Sciatic nerve (tissue), 2 donors: ENCODE measurements around the gene CCDC148. TPM values are rescaled to one million over a fixed set of nuclear protein-coding genes. Genes with fewer than 3 reads are reported as not detected.
"Not testable (repeated sequence)": the region's sequence is repeated elsewhere in the genome, so short reads cannot be mapped to it uniquely, and the experiment has no call there.

ENCODE experiments used
- ATAC-seq: fragments of 200-7000 bp; cut with Tn5 transposase; one replicate; pipeline ENCODE4 v1.9.1; 2020; ENCODE audit warnings: mild to moderate bottlenecking, moderate library complexity
- DNase-seq: peaks from one replicate; pipeline ENCODE4 v3.0.0-alpha.2; 2020; ENCODE audit warnings: low spot score
- intact Hi-C: fragments of 100-400 bp; cut with DNase I; formaldehyde crosslinking; loops from one replicate; pipeline ENCODE4 v1.14.2; 2022
- total RNA-seq: library from RNA; stranded (reverse); fragmentation: NEBNext Ultra II Directional; extraction: Animal tissue kit (Norgen Biotek cat#: 25700); gene quantifications from one replicate; pipeline ENCODE4 v1.2.1, GENCODE V29; 2021
- donor health status: DM: no; HTN: no; CAD: no.
- donor health status: DM: no; HTN: no; CAD: no.

Gene CCDC148
- total RNA-seq, 1 donor from 2014 or later: 2.9 TPM

GRCh38 chr2:158391361-158391760 is 65.2 kb downstream of the CCDC148 start:
- no peak for ATAC-seq
- intact Hi-C loops: no loop called here
- DNase-seq: no peak

- ATAC-seq: no peak
Observed at GRCh38 chr2:158388159-158388558, 68.4 kb downstream of the CCDC148 start.

GRCh38 chr2:158385646-158386045 is 70.9 kb downstream of the CCDC148 start:
- intact Hi-C loops: no loop called here
- no peak for ATAC-seq
- DNase-seq: no peak

More at GRCh38 chr2:158388159-158388558, 68.4 kb downstream of the CCDC148 start:
- no peak for DNase-seq
- intact Hi-C loops: no loop called here

DNA sequence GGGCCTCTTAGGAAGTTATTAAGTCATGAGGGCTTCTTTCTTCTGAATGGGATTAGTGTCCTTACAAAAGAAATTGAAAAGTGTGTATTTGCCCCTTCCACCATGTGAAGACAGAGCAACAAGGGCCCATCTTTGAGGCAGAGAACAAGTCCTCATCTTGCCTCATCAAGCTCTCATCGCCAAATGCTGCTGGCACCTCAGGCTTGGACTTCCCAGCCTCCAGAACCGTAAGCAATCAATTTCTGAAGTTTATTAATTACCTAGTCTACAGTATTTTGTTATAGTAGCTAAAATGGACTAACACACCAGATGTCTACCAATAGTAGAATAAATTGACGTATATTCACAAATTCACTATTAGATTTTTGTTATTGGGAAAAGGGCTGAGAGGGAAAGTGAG is 74.6 kb downstream of the CCDC148 start:
- DNase-seq (no peak), ATAC-seq (no peak)
- intact Hi-C loops: no loop called here

- ATAC-seq (no peak), DNase-seq (no peak)
- intact Hi-C loops: no loop called here
Observed at GRCh38 chr2:158381205-158381604, 75.3 kb downstream of the CCDC148 start.

DNA sequence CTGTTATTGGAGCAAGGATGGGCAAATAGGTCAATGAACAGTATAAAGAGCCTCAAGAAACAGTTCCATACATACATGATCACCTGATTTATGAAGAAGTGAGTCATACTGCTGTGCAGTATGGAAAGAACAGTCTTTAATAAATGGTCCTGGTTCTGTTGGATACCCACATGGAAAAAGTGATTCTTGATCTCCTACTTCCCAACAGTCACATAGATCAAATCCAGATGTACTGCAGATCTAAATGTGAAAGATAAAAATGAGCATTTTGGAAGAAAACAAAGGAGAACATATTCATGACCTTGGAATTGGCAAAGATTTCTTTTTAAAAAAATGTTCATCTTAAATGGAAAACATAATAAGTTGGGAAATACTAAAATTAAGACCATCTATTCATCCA is 75.8 kb downstream of the CCDC148 start:
- ATAC-seq (no peak), DNase-seq (no peak)
- intact Hi-C loops: no loop called here

DNA sequence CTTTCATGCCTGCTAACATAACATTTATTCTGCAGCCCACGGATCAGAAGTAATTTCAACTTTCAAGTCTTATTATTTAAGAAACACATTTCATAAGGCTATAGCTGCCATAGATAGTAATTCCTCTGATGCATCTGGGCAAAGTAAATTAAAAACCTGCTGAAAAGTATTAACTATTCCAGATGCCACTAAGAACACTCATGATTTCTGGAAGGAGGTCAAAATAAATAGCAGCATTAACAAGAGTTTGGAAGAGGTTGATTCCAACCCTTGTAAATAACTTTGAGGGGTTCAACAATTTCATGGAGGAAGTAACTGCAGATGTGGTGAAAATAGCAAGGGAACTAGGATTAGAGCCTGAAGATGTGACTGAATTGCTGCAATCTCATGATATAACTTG is 77.6 kb downstream of the CCDC148 start:
- no peak for ATAC-seq
- intact Hi-C loops: no loop called here
- DNase-seq: no peak

GRCh38 chr2:158366342-158366741 is 90.2 kb downstream of the CCDC148 start:
- DNase-seq (no peak), ATAC-seq (no peak)
- intact Hi-C loops: no loop called here

DNA sequence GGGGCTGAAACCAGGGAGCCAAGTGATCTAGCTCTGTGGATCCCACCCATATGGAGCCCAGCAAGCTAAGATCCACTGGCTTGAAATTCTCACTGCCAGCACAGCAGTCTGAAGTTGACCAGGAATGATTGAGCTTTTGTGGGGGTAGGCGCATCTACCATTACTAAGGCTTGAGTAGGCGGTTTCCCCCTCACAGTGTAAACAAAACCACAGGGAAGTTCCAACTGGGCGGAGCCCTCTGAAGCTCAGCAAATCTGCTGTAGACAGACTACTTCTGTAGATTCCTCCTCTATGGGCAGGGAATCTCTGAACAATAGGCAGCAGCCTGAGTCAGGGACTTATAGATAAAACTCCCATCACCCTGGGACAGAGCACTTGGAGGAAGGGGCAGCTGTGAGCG is 96.7 kb downstream of the CCDC148 start:
- ATAC-seq: no peak
- DNase-seq: no peak
- intact Hi-C loops: no loop called here

GRCh38 chr2:158357699-158358098 is 98.9 kb downstream of the CCDC148 start:
- ATAC-seq: no peak
- intact Hi-C loops: no loop called here
- no peak for DNase-seq

- ATAC-seq (no peak), DNase-seq (no peak)
- intact Hi-C loops: no loop called here
Observed at GRCh38 chr2:158357122-158357521, 99.4 kb downstream of the CCDC148 start.

DNA sequence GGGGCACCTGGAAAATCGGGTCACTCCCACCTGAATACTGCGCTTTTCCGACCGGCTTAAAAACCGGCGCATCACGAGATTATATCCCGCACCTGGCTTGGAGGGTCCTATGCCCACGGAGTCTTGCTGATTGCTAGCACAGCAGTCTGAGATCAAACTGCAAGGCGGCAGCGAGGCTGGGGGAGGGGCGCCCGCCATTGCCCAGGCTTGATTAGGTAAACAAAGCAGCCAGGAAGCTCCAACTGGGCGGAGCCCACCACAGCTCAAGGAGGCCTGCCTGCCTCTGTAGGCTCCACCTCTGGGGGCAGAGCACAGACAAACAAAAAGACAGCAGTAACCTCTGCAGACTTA is 105.1 kb downstream of the CCDC148 start:
- ATAC-seq, intact Hi-C loops, DNase-seq: not testable (repeated sequence)

DNA sequence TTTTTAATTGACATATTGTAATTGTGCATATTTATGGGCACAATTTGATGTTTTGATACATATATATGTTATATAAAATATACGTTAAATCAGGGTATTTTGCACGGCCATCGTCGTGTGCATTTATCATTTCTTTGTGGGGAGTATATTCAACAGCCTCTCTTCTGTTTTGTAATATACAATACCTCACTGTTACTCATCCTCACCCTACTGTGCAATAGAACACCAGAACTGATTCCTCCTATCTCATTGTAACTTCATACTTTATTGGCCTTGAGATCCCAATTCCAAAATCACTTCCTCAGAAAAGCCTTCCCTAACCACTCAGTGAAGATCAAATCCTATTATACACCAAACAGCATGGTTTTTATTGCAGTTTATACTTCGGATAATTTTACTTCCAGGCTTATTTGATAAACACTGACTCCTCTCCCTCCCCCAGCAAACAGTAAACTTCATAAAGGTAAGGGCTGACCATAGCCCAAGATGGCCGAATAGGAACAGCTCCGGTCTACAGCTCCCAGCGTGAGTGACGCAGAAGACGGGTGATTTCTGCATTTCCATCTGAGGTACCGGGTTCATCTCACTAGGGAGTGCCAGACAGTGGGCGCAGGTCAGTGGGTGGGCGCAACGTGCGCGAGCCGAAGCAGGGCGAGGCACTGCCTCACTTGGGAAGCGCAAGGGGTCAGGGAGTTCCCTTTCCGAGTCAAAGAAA is 105.6 kb downstream of the CCDC148 start:
- intact Hi-C loops, ATAC-seq, DNase-seq: not testable (repeated sequence)

GRCh38 chr2:158346032-158346431 is 110.5 kb downstream of the CCDC148 start:
- intact Hi-C loops: no loop called here
- no peak for ATAC-seq

GRCh38 chr2:158339513-158339912 is 117.0 kb downstream of the CCDC148 start:
- intact Hi-C loops: no loop called here
- no peak for ATAC-seq
- DNase-seq: no peak

More at GRCh38 chr2:158346032-158346431, 110.5 kb downstream of the CCDC148 start:
- DNase-seq: no peak

- intact Hi-C loops: no loop called here
- DNase-seq: no peak
- no peak for ATAC-seq
Observed at GRCh38 chr2:158337018-158337417, 119.5 kb downstream of the CCDC148 start.

GRCh38 chr2:158331799-158332198 is 124.8 kb downstream of the CCDC148 start:
- ATAC-seq, DNase-seq, intact Hi-C loops: not testable (repeated sequence)

GRCh38 chr2:158325782-158326340 is 130.7 kb downstream of the CCDC148 start:
- intact Hi-C loops: no loop called here
- no peak for ATAC-seq
- no peak for DNase-seq

DNA sequence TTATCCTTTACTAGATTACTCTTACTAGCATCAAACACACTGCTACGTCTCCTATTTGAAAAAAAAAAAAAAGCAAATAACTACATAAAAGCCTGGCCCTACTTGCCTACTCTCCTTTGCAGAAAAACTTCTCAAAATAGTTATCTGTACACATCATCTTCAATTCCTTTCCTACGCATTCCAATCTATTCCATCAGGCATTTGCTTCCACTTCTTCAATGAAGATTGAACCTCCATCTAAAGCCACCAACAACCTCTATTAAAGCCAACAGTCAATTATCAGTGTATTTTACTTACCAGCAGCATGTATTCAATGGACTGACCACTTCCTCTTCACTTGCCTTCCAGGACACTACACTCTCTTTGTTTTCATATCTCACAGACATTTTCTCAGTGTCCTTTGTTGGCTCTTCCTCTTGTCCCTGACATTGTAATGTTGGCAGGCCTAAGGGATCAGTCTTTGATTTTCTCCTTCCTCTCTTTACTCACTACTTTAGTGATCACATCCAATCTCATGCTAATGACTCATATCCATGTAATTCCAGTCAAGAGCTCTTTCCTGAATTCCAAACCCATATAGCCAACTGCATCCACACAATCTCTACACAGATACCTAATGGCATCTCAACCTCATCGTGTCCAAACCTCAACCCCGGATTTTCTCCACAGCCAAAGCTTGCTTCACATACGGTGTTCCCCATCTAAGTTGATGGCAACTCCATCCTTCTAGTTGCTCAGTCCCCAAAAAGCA is 131.3 kb downstream of the CCDC148 start:
- no peak for DNase-seq
- intact Hi-C loops: no loop called here
- ATAC-seq: no peak

DNA sequence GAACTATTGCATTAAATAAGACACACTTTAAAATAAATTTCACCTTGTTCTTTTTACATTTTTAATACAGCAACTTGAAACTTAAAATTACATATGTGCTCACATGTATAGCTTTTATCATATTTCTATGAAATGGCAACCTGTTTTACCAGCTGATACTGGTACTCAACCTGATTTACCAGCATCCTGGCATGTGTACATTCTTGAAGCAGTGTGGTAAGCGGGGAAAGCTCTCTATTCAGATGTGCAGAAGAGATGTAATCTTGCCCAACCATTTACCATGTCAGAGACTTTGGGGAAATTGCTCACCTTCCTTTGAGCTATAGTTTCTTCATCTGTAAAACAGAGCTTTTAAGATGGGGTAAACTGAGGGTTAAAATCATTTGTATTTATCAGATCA is 133.2 kb downstream of the CCDC148 start:
- ATAC-seq (no peak), DNase-seq (no peak)
- intact Hi-C loops: no loop called here
